Ureter (tissue), 1 donor: ENCODE data around the gene SH3RF3. TPM values are rescaled to one million over a fixed set of nuclear protein-coding genes. Genes with fewer than 3 reads are reported as not detected.
A peak's percentile ranks its signal among the peaks of the same experiment; 100 is the strongest.

Experiments
- DNase-seq: peaks from one replicate; pipeline ENCODE4 v3.0.0-alpha.2; 2020; ENCODE audit warnings: low spot score
- total RNA-seq: library from RNA; stranded (reverse); gene quantifications from one replicate; pipeline ENCODE4 v1.2.4, GENCODE V29; 2023
- donor health status: DM: yes; HTN: yes; CAD: no.

The SH3RF3 gene
- total RNA-seq, 1 donor from 2014 or later, result 8.0 TPM

- no peak for DNase-seq
These were observed 131.3 kb downstream of the SH3RF3 start for GRCh38 chr2:109260116-109260855.

- no peak for DNase-seq
These were observed 132.1 kb downstream of the SH3RF3 start for GRCh38 chr2:109260886-109261700.

- DNase-seq, result no peak
These were observed 133.1 kb downstream of the SH3RF3 start for GRCh38 chr2:109261906-109262631.

- DNase-seq, result no peak
These were observed 135.8 kb downstream of the SH3RF3 start for GRCh38 chr2:109264595-109265328.

- DNase-seq, result no peak
These were observed 136.4 kb downstream of the SH3RF3 start for GRCh38 chr2:109265369-109265768.

- no peak for DNase-seq
These were observed 136.9 kb downstream of the SH3RF3 start for GRCh38 chr2:109265953-109266352.

- DNase-seq, result no peak
These were observed 137.5 kb downstream of the SH3RF3 start for GRCh38 chr2:109266496-109266895.

GRCh38 chr2:109266998-109267854, 138.2 kb downstream of the SH3RF3 start:
- DNase-seq, result no peak

GRCh38 chr2:109268916-109269315, 139.9 kb downstream of the SH3RF3 start:
- no peak for DNase-seq

- peak; percentile 58 for DNase-seq
These were observed 140.9 kb downstream of the SH3RF3 start for GRCh38 chr2:109269706-109270504.

- no peak for DNase-seq
These were observed 141.7 kb downstream of the SH3RF3 start for GRCh38 chr2:109270505-109271312.

- no peak for DNase-seq
These were observed 142.9 kb downstream of the SH3RF3 start for GRCh38 chr2:109271920-109272319.

GRCh38 chr2:109272461-109272860, 143.5 kb downstream of the SH3RF3 start:
- no peak for DNase-seq

GRCh38 chr2:109275120-109276012, 146.4 kb downstream of the SH3RF3 start:
- no peak for DNase-seq

GRCh38 chr2:109277406-109277805, 148.4 kb downstream of the SH3RF3 start:
- DNase-seq, result no peak

- DNase-seq, result no peak
These were observed 150.3 kb downstream of the SH3RF3 start for GRCh38 chr2:109279243-109279860.

- no peak for DNase-seq
These were observed 151.8 kb downstream of the SH3RF3 start for GRCh38 chr2:109280804-109281203.
